ENCODE results near the gene MTRF1. TPM values are rescaled to one million over a fixed set of nuclear protein-coding genes. Genes with fewer than 3 reads are reported as not detected.

MTRF1 gene
- total RNA-seq, 1 donor from 2014 or later: 17.2 TPM

- TF ChIP-seq, protein P1, sequence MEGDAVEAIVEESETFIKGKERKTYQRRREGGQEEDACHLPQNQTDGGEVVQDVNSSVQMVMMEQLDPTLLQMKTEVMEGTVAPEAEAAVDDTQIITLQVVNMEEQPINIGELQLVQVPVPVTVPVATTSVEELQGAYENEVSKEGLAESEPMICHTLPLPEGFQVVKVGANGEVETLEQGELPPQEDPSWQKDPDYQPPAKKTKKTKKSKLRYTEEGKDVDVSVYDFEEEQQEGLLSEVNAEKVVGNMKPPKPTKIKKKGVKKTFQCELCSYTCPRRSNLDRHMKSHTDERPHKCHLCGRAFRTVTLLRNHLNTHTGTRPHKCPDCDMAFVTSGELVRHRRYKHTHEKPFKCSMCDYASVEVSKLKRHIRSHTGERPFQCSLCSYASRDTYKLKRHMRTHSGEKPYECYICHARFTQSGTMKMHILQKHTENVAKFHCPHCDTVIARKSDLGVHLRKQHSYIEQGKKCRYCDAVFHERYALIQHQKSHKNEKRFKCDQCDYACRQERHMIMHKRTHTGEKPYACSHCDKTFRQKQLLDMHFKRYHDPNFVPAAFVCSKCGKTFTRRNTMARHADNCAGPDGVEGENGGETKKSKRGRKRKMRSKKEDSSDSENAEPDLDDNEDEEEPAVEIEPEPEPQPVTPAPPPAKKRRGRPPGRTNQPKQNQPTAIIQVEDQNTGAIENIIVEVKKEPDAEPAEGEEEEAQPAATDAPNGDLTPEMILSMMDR (conservative IDR thresholded peaks at IDR 0.05): no peak
- Mint-ChIP-seq H3K4me1 (peaks cover 12% of the 10 kb centered on the region), H3K27ac (ENCODE audit: unreplicated experiment) (no peak overlapping the region), H3K9me3 (no peaks in the 10 kb centered on the region), H3K36me3 (ENCODE audit: low read depth) (peaks cover 4% of the 10 kb centered on the region), H3K27me3 (ENCODE audit: low read depth) (no peaks in the 10 kb centered on the region), H3K4me3 (peak overlapping the region; percentile 72)
- no peak for DNase-seq (ENCODE audit: low read depth, low spot score)
These were observed 44.7 kb upstream of the MTRF1 start for GRCh38 chr13:41307884-41308640.

DNA sequence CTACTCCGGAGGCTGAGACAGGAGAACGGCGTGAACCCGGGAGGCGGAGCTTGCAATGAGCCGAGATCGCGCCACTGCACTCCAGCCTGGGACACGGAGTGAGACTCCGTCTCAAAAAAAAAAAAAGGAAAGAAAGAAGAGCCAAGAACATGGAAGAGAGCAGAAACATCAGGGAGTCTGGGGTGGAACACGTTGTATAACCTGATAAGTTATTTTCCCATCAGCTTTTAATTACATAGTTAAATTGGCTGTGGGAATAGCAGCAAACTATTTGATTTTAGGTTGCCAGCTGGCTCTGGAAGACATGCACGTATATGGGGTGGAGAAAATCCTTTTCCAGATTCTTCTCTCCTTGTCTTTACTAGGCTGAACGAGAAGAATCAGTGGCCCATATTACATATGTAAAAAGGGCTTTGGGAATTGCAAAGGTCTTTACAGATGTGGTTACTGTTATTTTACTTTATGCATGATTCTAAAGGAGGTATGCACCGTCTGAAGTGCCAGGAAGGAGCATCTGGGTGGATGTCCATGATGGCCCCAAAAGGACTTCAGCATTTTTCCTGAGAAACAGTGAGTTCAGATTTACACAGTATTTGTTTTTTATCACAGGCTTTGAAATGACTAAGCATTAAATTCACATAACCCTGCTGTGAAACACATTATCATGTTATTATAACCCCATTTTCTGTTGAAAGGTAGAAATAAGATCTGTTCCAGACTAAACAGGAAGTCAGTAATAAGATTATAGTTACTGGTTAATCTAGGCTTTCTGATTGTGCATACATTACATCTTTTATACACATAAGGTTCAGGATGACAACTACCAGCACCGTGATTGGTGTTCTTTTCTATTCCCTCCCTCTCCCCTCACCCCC is 43.1 kb upstream of the MTRF1 start:
- Mint-ChIP-seq H3K27me3 (ENCODE audit: low read depth) (no peaks in the 10 kb centered on the region), H3K36me3 (ENCODE audit: low read depth) (peaks cover 4% of the 10 kb centered on the region), H3K4me1 (peaks cover 6% of the 10 kb centered on the region), H3K27ac (ENCODE audit: unreplicated experiment) (no peak overlapping the region), H3K4me3 (no peak overlapping the region), H3K9me3 (no peaks in the 10 kb centered on the region)
- TF ChIP-seq, protein P1 (conservative IDR thresholded peaks at IDR 0.05): no peak
- no peak for DNase-seq (ENCODE audit: low read depth, low spot score)

DNA sequence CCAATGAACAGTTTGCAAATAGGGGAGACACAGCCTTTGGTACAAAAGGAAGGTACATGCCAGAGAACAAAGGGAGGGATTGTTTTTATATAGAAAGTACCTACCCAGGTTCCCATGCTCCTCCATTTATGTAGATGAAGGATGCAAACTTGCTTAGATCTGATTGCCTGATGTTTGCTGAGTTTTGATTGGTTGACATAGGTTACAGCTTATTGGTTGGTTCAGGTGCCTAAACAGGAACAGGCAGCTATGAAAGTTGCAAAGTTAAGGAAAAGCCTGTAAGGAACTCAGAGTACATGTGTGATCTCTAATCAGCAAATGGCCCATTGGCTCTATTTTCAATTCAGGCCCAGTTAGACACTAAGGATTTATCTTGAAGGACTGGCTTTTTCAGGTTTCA is 41.2 kb upstream of the MTRF1 start:
- Mint-ChIP-seq H3K36me3 (ENCODE audit: low read depth) (peaks cover 4% of the 10 kb centered on the region), H3K4me3 (no peak overlapping the region), H3K27ac (ENCODE audit: unreplicated experiment) (no peak overlapping the region), H3K4me1 (no peaks in the 10 kb centered on the region), H3K9me3 (no peaks in the 10 kb centered on the region), H3K27me3 (ENCODE audit: low read depth) (no peaks in the 10 kb centered on the region)
- DNase-seq (ENCODE audit: low read depth, low spot score): no peak
- TF ChIP-seq, protein P1 (conservative IDR thresholded peaks at IDR 0.05): no peak

GRCh38 chr13:41302743-41303142 is 39.4 kb upstream of the MTRF1 start:
- no peaks in the 10 kb centered on the region for H3K27me3 Mint-ChIP-seq (ENCODE audit: low read depth)
- H3K36me3 Mint-ChIP-seq (ENCODE audit: low read depth): peaks cover 4% of the 10 kb centered on the region
- no peaks in the 10 kb centered on the region for H3K4me1 Mint-ChIP-seq
- TF ChIP-seq, protein P1 (conservative IDR thresholded peaks at IDR 0.05): no peak
- H3K4me3 Mint-ChIP-seq: no peak overlapping the region
- DNase-seq (ENCODE audit: low read depth, low spot score): no peak
- H3K9me3 Mint-ChIP-seq: no peaks in the 10 kb centered on the region
- H3K27ac Mint-ChIP-seq (ENCODE audit: unreplicated experiment): no peak overlapping the region

- H3K4me3 Mint-ChIP-seq: no peak overlapping the region
- TF ChIP-seq, protein P1 (conservative IDR thresholded peaks at IDR 0.05): no peak
- no peaks in the 10 kb centered on the region for H3K27me3 Mint-ChIP-seq (ENCODE audit: low read depth)
- no peak overlapping the region for H3K27ac Mint-ChIP-seq (ENCODE audit: unreplicated experiment)
- no peaks in the 10 kb centered on the region for H3K4me1 Mint-ChIP-seq
- DNase-seq (ENCODE audit: low read depth, low spot score): no peak
- no peaks in the 10 kb centered on the region for H3K36me3 Mint-ChIP-seq (ENCODE audit: low read depth)
- no peaks in the 10 kb centered on the region for H3K9me3 Mint-ChIP-seq
These were observed 36.1 kb upstream of the MTRF1 start for GRCh38 chr13:41299316-41300094.
